GM19452 (cell line): ENCODE data around the gene PARD6B.
"Not testable (repeated sequence)": the region's sequence is repeated elsewhere in the genome, so short reads cannot be mapped to it uniquely, and the experiment has no call there.

Experiments
- ATAC-seq: cut with Tn5 transposase; IDR thresholded peaks from one replicate; pipeline ENCODE4 v1.9.1; 2021; ENCODE audit not compliant: unreplicated experiment

Gene PARD6B, protein sequence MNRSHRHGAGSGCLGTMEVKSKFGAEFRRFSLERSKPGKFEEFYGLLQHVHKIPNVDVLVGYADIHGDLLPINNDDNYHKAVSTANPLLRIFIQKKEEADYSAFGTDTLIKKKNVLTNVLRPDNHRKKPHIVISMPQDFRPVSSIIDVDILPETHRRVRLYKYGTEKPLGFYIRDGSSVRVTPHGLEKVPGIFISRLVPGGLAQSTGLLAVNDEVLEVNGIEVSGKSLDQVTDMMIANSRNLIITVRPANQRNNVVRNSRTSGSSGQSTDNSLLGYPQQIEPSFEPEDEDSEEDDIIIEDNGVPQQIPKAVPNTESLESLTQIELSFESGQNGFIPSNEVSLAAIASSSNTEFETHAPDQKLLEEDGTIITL

DNA sequence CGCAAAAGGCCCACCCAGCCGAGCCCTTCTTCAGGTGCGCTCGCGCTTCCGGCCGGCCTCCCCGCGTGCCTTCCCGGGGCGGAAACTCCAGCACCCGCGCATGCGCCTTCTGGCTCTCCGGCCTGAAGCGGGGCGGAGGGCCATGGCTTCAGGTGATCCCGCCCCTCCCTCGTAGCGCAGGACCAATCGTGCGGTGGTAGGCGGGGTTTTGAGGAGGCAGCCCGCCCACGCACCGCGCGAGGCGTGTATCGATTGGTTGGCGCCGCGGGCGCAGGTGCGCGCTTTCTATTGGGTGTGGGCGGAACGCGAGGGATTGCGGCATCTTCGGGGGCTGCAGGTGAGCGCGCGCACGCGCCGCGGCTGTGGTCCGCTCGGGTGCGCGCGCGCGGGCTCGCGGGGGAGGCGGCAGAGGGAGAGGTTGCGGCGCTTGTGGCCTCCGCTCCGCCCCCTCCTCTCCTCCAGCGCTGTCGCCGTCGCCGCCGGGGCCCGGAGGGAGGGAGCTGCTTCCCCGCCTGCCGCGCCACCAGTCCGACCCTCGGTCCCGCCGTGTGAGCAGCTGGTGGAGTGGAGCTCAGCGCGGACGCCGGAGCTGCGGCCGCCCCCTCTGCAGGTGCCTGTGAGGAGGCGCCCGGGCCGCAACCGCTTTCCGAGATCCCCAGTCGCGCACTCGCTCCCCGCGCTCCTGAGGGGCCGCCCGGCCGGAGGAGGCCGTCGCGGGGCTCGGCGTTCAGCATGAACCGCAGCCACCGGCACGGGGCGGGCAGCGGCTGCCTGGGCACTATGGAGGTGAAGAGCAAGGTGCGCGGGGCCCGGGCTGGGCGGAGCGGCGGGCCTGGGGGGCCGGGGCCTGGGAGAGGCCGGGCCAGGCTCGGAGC lies at the start of gene PARD6B:
Gene PARD6B (plus strand): TSS at position 526 of the 875 bp plus-strand sequence. CDS start 207 bp downstream, at position 733.
- ATAC-seq = peak; percentile 90

DNA sequence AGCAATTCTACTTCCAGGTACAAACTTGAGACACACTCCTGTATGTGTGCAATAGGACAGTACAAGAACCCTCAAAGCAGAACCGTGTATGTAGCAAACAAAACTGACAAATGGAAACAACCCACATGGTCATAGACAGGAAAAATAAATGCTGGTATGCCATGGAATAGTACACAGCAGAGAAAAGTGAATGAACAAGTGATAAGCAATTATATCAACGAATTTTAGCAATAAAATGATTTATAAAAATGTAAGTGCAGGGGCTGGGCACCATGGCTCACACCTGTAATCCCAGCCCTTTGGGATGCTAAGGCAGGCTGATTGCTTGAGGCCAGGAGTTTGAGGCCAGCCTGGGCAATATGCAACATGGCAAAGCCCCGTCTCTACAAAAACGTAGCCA lies 49.3 kb upstream of the PARD6B start:
- no peak for ATAC-seq

DNA sequence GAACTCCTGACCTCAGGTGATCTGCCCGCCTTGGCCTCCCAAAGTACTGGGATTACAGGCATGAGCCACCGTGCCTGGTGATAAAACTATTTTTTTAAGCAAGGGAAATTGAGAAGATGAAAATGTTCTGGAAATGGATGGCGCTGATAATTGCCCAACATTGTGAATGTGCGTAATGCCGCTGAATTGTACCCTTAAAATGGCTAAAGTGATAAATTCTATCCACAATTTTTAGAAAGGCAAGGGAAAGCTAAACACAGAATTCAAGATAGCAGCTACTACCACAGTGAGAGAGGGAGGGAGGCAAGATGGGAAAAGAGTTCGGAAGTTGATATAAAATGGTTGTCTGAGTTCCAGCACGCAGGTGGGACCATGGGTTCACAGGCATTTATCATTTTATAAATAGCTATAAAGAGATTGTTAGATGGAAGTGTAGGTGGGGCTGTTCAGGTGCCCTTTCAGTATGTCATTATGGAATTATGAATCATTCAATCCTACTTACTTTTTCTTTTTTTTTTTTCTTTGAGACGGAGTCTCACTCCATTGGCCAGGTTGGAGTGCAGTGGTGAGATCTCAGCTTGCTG lies 48.3 kb upstream of the PARD6B start:
- ATAC-seq = no peak

DNA sequence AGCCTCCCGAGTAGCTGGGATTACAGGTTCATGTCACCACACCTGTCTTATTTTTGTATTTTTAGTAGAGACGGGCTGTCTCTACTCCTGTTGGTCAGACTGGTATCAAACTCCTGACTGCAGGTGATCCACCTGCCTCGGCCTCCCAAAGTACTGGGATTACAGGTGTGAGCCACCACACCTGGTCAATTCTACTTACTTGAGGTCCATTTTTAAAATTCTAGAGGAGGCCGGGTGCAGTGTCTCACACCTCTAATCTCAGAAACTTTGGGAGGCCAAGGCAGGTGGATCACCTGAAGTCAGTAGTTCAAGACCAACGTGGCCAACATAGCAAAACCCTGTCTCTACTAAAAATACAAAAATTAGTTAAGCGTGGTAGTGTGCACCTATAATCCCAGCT lies 47.8 kb upstream of the PARD6B start:
- no peak for ATAC-seq

DNA sequence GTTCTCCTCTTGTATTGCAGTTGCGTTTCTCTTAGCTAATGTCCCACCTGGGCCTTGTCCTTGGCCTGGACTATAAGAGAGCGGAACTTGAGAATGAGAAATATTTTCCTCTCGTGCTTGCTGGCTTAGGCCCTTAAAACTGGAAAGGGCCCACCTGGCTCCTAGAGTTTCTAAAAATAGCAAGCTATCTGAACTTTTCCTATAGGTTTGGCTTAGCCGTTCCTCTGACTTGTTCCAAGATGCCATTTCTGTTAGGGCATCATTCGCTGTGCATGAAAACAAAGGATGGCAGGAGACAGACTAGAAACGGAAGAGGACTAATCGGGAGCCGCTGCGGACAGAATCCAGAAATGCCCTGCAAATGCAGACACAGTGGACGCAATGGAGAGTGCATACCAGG lies 44.6 kb upstream of the PARD6B start:
- no peak for ATAC-seq

DNA sequence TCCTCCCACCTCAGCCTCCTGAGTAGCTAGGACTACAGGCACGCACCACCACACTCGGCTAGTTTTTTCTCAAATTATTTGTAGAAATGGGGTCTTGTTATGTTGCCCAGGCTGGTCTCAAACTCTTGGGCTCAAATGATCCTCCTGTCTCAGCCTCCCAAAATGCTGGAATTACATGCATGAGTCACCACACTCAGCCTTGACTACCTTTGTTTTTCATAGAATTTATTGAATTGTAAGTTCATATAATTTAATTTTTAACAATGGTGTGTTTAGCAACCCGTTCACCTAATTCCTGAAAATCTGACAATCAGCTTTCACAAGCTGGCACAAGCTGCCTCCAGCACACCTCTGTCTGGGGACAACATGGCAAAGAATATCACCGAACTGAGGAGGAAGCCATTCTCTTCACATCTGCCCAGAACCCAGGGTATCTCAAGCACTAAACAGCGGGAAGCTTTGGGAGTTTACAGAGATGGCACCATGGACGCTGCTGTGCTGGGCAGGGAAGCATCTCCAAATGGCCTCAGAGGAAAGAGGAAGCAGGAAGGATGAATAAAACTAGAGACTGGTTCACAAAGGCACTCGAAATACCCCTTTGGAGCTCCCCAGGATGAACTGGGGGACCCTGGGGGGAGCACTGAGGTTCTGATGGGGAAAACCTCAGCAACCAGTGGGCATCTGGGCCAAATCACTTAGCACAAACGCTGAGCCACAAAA lies 43.0 kb upstream of the PARD6B start:
- ATAC-seq = no peak

DNA sequence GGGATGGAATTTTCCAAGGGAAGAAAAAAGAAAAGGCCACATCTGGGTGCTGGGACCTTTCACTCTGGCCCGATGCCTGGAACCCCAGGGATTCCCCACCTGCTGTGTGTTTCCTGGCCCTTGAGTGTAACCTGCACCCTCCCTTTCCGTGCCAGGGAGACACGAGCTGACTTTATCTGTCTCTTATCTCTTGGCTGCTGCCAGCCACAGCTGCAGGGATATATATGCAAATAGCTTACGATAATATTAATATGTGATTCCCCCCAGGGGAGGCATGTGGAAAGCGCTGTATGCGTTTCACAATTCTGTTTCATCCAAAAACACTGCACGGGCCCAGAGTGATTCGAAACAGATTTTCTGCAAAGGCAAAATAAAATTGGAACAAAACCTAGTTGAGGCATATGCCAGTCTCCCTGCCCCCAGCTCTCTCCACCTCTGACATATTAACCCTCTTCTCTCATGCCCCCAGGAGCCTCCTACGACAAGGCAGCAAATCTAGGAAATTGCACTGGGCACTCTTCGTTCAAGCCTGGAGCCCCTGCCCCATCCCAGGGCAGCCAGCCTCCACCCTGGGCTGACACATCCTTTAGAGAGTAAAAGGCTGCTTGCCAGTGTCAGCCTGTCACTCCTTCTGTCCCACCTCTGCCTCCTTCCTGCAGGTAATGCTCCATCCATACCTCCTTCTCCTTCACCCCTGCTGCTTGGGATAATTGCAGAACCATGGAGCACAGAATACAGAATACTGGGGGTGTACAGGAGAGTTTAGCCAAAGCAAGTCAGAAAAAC lies 41.3 kb upstream of the PARD6B start:
- no peak for ATAC-seq

DNA sequence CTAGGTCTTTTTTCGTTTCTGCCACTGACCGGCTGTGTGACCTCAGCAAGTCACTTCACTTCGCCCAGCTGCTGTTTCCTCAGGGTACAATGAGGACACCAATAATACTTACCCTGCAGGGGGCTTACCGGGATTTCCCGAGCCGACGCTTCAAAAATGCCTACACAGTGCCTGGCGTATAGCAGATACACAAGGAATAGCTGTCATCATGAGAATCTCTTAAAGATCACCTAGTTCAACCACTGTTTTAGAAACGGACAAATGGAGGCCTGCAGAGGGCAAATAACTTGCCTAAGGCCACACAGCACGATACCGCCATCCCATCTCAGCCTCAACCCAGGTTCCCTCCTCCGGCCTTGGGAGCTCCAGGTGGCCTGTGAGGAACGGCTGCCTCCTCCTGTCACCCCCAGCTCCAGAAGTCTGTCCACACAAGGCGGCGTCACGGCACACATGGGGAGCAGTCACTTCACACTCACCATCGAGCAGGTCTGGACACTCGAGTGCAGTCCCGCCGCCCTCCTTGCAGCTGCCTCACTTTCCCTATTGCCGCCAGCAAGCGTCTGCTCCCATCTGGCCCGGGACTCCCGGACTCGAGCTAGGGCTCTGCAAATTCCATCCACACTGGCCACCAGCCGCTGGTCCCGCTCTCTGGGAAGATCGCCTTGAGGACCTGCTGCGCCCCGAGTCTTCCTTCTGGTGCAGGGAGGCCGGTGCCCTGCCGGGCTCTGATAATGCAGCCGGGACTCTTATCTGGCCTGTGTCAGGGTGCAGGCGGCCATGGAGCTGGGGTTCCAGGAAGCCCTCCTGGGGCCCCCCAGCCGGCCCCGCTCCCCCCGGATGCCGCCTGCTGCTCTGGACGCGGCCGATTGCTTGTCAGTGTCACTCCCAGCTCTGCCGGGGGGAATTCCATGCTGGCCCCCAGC lies 40.5 kb upstream of the PARD6B start, which contains the start of gene RIPOR3:
Gene RIPOR3 (minus strand): TSS at position 893 of the 923 bp plus-strand sequence. CDS start 414 bp downstream, at position 479.
- no peak for ATAC-seq

DNA sequence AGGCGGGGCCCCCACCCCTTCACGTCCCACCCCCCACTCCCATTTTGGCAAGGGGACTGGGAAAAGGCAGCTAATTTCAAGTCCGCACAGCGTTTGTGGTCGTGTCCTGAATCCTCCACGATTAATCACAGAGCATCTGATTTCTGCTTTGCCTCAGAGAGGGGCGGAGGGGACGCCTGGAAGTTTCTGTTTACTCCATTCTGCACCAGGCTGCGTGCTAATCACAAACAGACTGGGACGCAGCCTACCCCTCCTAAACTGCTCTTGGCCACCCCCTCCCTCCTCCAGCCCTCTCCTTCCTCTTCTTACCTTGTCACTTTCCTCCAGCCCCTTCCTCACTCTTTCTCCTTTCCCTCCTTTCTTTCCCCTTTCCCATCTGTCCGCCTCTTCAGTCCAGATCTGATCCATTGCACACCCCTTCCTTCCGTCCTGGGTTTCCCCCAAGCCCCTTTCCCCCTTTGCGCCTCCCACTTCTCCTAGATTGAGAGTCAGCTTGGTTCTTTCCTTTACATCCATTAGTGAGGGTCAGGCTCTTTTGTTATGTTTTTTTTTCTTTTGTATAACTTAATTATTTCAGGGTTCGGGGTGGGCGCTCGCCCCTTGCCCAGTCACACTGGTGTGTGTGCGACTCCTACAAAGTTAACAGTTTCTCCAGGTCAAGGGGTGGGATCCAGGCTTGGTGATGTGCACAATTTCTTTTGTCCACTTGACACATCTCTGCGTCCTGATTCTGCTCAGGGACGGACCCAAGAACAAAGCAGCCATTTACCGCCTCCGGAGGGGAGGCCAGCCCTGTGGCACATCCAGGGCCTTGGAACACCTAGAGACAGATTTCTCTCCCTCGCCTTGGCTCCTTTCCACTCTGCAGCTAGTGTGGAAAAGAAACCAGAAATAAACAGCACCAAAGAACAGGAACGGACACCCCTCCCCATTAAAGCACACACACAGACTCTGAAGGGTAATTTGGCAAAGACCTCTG lies 39.5 kb upstream of the PARD6B start:
- ATAC-seq = no peak

DNA sequence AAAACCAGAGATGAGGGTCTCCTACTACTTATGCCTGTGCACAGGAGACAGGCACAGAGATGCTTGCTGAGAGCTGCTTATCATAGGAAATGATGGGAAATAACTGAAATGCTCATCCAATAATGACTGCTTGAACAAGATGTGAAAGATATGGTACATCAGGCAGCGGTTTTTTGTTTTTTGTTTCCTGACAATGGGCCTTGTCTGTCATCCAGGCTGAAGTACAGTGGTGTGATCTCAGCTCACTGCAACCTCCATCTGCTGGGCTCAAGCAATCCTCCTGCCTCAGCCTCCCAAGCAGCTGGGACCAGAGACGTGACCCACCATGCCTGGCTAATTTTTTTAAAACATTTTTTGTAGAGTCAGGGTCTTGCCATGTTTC lies 38.8 kb upstream of the PARD6B start:
- no peak for ATAC-seq

DNA sequence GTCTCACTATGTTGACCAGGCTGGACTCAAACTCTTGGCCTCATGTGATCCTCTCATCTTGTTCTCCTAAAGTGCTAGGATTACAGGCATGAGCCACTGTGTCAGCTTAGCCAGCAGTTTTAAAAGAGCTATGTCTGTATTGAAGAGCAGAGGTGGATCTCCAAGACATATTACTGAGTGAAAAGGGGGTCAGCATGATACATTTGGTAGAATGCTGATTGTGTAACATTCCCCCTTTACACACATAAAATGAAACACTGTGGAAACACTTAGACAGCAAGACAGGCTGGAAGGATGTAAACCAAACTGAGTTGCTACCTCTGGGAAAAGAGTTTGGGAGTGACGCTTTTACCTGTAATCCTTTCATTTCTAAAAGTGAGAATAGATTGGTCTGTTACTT lies 38.4 kb upstream of the PARD6B start:
- no peak for ATAC-seq

DNA sequence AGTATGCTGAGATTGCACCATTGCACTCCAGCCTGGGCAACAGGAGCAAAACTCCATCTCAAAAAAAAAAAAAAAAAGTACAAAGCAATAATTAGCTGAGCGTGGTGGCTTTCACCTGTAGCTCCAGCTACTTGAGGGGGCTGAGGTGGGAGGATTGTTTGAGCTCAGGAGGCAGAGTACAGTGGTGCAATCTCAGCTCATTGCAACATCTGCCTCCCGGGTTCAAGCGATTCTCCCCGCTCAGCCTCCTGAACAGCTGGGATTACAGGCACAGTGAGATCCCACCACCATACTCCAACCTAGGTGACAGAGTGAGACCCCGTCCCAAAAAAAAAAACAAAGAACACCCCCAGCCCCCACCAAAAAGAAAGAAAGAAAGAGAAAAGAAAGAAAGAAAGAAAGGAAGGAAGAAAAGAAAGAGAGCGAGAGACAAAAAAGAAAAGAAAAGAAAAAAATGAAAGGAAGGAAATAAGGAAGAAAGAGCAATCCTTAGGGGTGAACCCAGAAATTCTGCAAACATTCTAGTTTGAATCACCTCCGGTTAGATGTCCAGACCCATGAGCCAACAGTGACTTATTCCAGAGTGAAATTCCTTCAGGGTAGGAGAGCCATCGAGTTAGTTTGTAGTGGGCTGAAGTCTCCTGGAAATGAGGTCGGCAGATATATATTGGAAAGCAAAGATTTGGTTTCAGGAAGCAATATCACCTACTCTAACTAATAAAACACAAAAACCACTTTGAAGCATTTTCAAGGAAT lies 36.8 kb upstream of the PARD6B start:
- no peak for ATAC-seq

DNA sequence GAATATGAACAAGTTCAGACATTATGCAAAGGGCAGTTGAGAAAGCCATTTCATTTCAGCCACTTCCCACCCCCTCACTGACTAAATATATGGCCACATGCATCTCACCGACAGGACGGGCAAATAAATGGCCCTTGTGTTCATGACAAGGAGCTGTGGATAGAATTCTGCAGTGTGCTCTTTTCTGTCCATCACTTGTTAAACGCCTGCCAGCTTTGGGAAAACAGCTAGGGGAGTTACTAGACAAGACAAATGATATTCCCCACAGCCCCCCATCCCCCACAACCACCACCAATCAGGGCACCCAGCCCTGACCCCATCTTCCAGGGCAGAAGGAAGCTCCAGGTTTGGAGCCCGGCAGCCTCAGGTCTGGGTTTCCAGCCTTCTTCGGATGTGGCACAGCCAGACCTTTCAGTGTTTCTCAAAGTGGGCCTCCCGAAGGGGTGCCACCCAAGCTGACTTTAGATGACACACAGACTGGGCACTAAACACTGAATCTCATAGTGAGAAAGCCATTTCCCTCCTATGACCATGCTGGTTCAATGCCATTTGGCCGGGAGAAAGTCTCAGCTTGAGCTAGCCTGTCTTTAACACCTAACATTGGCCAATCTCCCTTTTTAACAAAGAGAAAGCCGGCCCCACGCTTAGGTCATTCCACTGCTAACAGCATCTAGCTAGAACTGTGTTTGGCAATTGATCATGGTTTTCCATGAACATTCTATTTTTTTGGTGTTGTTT lies 36.1 kb upstream of the PARD6B start:
- ATAC-seq = no peak

DNA sequence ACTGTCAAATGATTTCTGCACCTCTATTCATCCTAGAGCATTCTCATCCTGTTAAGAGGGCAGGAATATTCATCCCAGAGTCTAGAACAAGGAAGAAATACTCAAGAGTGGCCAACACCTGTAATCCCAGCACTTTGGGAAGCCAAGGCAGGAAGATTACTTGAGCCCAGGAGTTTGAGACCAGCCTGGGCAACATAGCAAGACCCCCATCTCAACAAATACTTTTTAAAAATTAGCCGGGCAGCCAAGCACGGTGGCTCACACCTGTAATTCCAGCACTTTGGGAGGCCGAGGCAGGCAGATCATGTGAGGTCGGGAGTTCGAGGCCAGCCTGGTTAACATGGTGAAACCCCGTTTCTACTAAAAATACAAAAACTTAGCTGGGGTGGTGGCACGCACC lies 33.1 kb upstream of the PARD6B start:
- not testable (repeated sequence) for ATAC-seq

DNA sequence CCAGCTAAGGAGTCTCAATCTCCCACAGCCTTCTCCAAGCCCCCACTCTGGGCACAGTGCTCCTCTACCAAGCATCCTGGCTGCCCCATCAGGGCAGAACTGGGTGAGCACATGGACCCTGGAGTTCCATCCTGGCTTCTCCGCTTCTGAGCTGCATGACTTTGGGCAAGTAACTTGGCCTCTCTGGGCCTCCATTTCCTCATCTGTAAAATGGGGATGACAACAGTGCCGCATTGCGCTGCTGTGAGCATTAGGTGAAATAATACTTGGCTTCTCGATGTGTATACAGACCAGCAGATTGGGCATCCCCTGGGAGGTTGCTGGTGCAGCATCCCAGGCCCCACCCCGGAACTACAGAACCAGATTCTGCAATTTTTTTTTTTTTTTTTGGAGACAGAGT lies 31.7 kb upstream of the PARD6B start:
- ATAC-seq = no peak
